Measurements from ENCODE around the gene ANO5. TPM values are rescaled to one million over a fixed set of nuclear protein-coding genes. Genes with fewer than 3 reads are reported as not detected.

The ANO5 gene
- total and polyA plus RNA-seq, 8 donors: 1.3 to 5.4 (median 4.0) TPM

DNA sequence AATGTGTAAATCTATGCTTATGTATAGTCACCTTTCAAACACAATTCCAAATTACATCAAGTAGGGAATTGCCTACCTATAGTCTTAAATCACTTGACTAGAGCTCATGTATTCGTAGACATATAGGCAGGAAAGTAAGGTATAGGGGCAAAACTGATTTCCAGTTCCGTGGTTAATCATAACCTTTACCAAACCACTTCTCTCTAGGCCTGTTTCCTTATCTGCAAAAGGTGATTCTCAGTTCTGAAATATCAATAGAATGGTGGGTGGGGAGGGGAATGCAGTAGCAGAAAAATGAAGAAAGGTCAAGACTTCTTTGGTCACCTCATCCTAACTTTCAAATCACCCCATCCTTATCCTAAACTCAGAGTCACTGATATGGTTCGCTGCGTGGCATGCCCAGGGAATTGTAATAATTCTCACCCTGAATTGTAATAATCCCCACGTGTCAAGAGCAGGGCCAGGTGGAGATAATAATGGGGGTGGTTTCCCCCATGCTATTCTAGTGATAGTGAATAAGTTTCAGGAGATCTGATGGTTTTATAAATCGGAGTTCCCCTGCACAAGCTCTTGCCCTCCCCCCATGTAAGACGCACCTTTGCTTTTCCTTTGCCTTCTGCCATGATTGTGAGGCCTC lies 1.9 kb upstream of the ANO5 start:
- FAIRE-seq: no peak
- no peak for DNase-seq
- 87 to 91% methylated on average over 7 of the region's 7 CpGs for WGBS, 2 donors
- no peak overlapping the region for H3K27ac ChIP-seq
- H3K9me3 ChIP-seq: no peaks in the 10 kb centered on the region
- H3K4me1 ChIP-seq: peaks cover 0 to 6% (median 0%) of the 10 kb centered on the region in 3 donors
- no peaks in the 10 kb centered on the region for H3K27me3 ChIP-seq
- TF ChIP-seq, protein P1, sequence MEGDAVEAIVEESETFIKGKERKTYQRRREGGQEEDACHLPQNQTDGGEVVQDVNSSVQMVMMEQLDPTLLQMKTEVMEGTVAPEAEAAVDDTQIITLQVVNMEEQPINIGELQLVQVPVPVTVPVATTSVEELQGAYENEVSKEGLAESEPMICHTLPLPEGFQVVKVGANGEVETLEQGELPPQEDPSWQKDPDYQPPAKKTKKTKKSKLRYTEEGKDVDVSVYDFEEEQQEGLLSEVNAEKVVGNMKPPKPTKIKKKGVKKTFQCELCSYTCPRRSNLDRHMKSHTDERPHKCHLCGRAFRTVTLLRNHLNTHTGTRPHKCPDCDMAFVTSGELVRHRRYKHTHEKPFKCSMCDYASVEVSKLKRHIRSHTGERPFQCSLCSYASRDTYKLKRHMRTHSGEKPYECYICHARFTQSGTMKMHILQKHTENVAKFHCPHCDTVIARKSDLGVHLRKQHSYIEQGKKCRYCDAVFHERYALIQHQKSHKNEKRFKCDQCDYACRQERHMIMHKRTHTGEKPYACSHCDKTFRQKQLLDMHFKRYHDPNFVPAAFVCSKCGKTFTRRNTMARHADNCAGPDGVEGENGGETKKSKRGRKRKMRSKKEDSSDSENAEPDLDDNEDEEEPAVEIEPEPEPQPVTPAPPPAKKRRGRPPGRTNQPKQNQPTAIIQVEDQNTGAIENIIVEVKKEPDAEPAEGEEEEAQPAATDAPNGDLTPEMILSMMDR (IDR thresholded peaks at IDR 0.05): no peak
- H3K36me3 ChIP-seq: no peaks in the 10 kb centered on the region
- no peak for ATAC-seq
- H3K4me3 ChIP-seq: no peak overlapping the region
- intact Hi-C loops (cut with DNase I): no loop called here

DNA sequence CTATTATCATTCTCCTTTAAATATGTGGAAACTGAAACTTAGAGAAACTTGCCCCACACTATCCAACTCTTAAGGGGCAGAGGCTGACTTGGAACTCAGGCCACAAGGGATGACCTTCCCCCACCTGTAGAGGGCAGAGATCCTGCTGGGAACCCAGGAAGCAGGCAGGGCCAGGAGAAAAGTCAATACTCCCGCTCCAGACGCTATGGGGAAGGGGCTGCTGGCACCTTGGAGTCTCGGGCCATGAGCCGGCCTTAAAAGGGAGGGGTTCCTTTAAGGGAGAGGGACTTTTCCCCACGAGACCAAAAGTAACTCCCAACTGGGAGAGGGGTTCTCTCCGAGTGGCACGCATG lies 620 bp upstream of the ANO5 start:
- DNase-seq: peak in 4 of 6 donors; percentile 39 to 48 (median 42)
- peak overlapping the region in 3 of 4 donors; percentile 32 to 62 (median 47) for H3K27ac ChIP-seq
- H3K27me3 ChIP-seq: no peaks in the 10 kb centered on the region
- TF ChIP-seq, protein P1 (IDR thresholded peaks at IDR 0.05): no peak
- H3K9me3 ChIP-seq: no peaks in the 10 kb centered on the region
- intact Hi-C loops (cut with DNase I): no loop called here
- H3K36me3 ChIP-seq: no peaks in the 10 kb centered on the region
- FAIRE-seq: no peak
- H3K4me3 ChIP-seq: peak overlapping the region; percentile 34 to 73 (median 60)
- peaks cover 0 to 6% (median 0%) of the 10 kb centered on the region in 3 donors for H3K4me1 ChIP-seq
- peak; percentile 64 to 78 (median 74) for ATAC-seq
- 0 to 2% methylated on average over 7 of the region's 7 CpGs for WGBS, 2 donors

DNA sequence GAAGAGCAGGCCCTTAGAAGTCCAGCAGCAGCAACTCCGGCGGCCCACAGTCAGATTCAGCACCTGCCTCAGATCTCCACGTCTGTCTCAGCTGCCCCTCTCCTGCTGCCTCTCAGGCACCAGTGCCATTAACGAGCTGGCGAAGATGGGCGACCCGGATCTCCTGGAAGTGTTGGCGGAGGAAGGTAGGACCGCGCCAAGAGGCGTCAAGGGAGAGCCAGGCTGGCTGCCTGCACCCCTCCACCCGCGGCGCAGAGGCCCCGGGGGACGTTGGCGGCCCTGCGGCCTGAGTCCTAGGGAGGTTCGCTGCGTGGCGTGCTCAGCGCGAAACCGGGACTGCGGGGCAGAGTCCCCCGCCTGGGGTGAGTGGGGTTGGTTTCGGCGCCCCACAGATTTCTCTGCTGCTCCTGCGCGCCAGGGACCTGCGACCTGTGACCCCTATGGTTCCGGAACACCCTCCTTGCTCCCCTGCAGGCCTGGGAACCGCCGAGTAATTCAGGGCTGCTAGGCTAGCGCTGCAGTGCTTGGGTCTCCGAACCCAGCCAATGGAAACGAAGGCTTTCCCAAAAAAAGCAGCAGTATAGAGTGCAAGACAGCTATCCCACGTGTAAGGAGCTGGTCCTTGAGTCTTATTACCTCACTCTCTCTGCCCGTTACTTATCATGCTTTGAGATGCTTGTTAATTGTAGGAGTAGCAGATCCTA lies 615 bp downstream of the ANO5 start:
- no peaks in the 10 kb centered on the region for H3K36me3 ChIP-seq
- FAIRE-seq (no peak), DNase-seq (peak; percentile 14 to 77 (median 38)), ATAC-seq (peak; percentile 57 to 69 (median 64))
- H3K27ac ChIP-seq: peak overlapping the region; percentile 13 to 62 (median 40)
- whole genome bisulfite sequencing, 2 donors: 0 to 1% methylated on average over 31 to 39 of the region's 39 CpGs
- no peaks in the 10 kb centered on the region for H3K9me3 ChIP-seq
- TF ChIP-seq, protein P1 (IDR thresholded peaks at IDR 0.05): no peak
- peaks cover 0 to 6% (median 0%) of the 10 kb centered on the region in 3 donors for H3K4me1 ChIP-seq
- H3K4me3 ChIP-seq: peak overlapping the region; percentile 34 to 73 (median 60)
- H3K27me3 ChIP-seq: no peaks in the 10 kb centered on the region
- intact Hi-C loops (cut with DNase I): no loop called here

DNA sequence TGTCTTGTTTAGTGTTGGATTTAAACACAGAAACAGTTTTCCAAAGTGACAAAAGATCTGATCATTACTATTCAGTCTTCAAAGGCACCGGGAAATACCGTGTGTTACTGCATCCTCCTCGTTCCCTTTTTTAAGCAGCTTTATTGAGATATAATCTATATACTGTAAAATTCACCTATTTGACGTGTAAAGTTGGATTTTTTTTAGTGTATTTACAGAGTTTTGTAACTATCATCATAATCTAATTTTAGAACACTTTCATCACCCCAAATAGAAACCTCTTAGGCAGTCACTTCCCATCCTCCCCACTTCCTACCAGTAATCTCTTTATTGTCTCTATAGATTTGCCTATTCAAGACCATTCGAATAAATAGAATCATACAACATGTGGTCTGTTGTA lies 1.4 kb downstream of the ANO5 start:
- no peaks in the 10 kb centered on the region for H3K36me3 ChIP-seq
- H3K9me3 ChIP-seq: no peaks in the 10 kb centered on the region
- DNase-seq (no peak), ATAC-seq (no peak), FAIRE-seq (no peak)
- no peak overlapping the region for H3K27ac ChIP-seq
- no peaks in the 10 kb centered on the region for H3K27me3 ChIP-seq
- H3K4me3 ChIP-seq: peak overlapping the region in 3 of 4 donors; percentile 56 to 73 (median 65)
- intact Hi-C loops (cut with DNase I): no loop called here
- peaks cover 0 to 6% (median 0%) of the 10 kb centered on the region in 3 donors for H3K4me1 ChIP-seq
- TF ChIP-seq, protein P1 (IDR thresholded peaks at IDR 0.05): no peak
- 37 to 39% methylated on average over 5 of the region's 5 CpGs for WGBS, 2 donors

DNA sequence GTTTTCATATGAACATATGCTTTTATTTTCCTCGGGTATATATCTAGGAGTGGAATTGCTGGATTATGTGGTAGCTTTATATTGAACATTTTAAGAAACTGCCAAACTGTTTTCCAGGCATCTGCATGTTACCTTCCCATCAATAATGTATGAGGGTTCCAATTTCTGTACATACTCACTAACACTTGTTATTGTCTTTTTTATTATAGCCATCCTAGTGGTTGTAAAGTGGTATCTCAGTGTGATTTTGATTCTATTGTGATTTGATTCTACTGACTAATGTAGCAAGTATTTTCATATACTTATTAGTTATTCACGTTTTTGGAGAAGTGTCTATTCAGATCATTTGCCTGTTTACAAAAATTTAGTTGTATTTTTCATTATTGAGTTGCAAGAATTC lies 2.0 kb downstream of the ANO5 start:
- intact Hi-C loops (cut with DNase I): no loop called here
- FAIRE-seq: no peak
- TF ChIP-seq, protein P1 (IDR thresholded peaks at IDR 0.05): no peak
- no peaks in the 10 kb centered on the region for H3K36me3 ChIP-seq
- H3K4me1 ChIP-seq: peaks cover 0 to 6% (median 0%) of the 10 kb centered on the region in 3 donors
- 60 to 66% methylated on average over 2 of the region's 2 CpGs for WGBS, 2 donors
- no peak overlapping the region for H3K27ac ChIP-seq
- no peaks in the 10 kb centered on the region for H3K27me3 ChIP-seq
- ATAC-seq: no peak
- DNase-seq: no peak
- H3K4me3 ChIP-seq: no peak overlapping the region
- no peaks in the 10 kb centered on the region for H3K9me3 ChIP-seq
